ENCODE measurements around the gene SYT14. TPM values are rescaled to one million over a fixed set of nuclear protein-coding genes. Genes with fewer than 3 reads are reported as not detected.

SYT14 gene
- total RNA-seq, 1 experiment from 2014 or later = 12.0 TPM

- H3K36me3 Mint-ChIP-seq = no peaks in the 10 kb centered on the region
- no peak for ATAC-seq
Observed at GRCh38 chr1:210218047-210218446, 280.0 kb downstream of the SYT14 start.

More at GRCh38 chr1:210218047-210218446, 280.0 kb downstream of the SYT14 start:
- Mint-ChIP-seq H3K27me3 (ENCODE audit: low read depth) (no peaks in the 10 kb centered on the region), H3K4me3 (no peak overlapping the region), H3K9me3 (no peaks in the 10 kb centered on the region), H3K4me1 (peaks cover 22% of the 10 kb centered on the region), H3K27ac (no peak overlapping the region)
- DNase-seq (ENCODE audit: low spot score) = no peak
- CTCF ChIA-PET = no interaction called here
- POLR2A ChIA-PET = no interaction called here
- TF ChIP-seq ZNF416 (CRISPR knock-in tag; IDR thresholded peaks at IDR 0.05) (no peak), ZNF232 (CRISPR knock-in tag; IDR thresholded peaks at IDR 0.05) (no peak), GTF2I (CRISPR knock-in tag; conservative IDR thresholded peaks at IDR 0.05) (no peak)

Other genes with a start within 250 kb of the SYT14 start
- gene HSD11B1, start 233.4 kb upstream of the SYT14 start, total RNA-seq (2021) = 0.41 TPM in 1 of 3 replicates, not detected in the others
- gene TRAF3IP3, start 182.2 kb upstream of the SYT14 start, total RNA-seq (2021) = 0.55 to 0.74 TPM (median 0.71 TPM) in 3 replicates
- 4.1 to 4.6 TPM (median 4.4 TPM) in 3 replicates for gene C1orf74, start 153.7 kb upstream of the SYT14 start, total RNA-seq (2021)
- gene IRF6, start 132.1 kb upstream of the SYT14 start, total RNA-seq (2021) = 16.6 to 17.9 TPM (median 17.2 TPM) in 3 replicates
- 4.8 to 5.5 TPM (median 5.3 TPM) in 3 replicates for gene UTP25, start 110.2 kb upstream of the SYT14 start, total RNA-seq (2021)

Data from WTC11 (cell line).